ENCODE data around the gene MYD88. TPM values are rescaled to one million over a fixed set of nuclear protein-coding genes. Genes with fewer than 3 reads are reported as not detected.
A peak's percentile ranks its signal among the peaks of the same experiment; 100 is the strongest.

The MYD88 gene
- 70.2 TPM for total RNA-seq
- long read RNA-seq, transcript MYD88-203 (4 exons, 2,712 nt) = minor isoform, 9 of 246 reads
- long read RNA-seq, transcript MYD88-210 (2 exons, 3,314 nt) = minor isoform, 10 of 246 reads
- long read RNA-seq, transcript MYD88-201 (5 exons, 2,850 nt) = major isoform, 176 of 246 reads
- long read RNA-seq, partial matches to known transcripts = 6 of 246 reads
- long read RNA-seq, other reads (novel, unspliced or antisense) = 37 of 246 reads

DNA sequence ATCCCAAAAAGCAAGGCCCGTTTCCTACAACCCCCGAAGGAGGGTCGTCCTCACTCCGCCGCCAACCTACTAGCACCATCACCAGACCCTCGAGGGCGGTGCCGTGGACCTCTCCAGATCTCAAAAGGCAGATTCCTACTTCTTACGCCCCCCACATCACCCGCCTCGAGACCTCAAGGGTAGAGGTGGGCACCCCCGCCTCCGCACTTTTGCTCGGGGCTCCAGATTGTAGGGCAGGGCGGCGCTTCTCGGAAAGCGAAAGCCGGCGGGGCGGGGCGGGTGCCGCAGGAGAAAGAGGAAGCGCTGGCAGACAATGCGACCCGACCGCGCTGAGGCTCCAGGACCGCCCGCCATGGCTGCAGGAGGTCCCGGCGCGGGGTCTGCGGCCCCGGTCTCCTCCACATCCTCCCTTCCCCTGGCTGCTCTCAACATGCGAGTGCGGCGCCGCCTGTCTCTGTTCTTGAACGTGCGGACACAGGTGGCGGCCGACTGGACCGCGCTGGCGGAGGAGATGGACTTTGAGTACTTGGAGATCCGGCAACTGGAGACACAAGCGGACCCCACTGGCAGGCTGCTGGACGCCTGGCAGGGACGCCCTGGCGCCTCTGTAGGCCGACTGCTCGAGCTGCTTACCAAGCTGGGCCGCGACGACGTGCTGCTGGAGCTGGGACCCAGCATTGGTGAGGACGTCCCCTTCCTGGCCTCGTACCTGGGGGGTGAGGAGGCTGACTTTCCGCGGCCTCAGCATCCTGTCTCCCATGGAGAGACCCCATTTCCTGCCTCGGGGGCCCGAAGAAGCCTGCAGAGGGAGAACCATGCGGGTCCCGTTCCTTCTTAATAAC is at the start of gene MYD88:
Gene MYD88, plus strand, starts transcription at position 313 of the 842 bp plus-strand sequence. Its CDS starts 40 bp downstream, at position 353.
- peaks cover 28% of the 10 kb centered on the region for H3K36me3 ChIP-seq
- peak within 1 kb of the TSS; percentile 96 for H3K27ac ChIP-seq
- peak; percentile 64 for ATAC-seq
- TF ChIP-seq, protein P1, sequence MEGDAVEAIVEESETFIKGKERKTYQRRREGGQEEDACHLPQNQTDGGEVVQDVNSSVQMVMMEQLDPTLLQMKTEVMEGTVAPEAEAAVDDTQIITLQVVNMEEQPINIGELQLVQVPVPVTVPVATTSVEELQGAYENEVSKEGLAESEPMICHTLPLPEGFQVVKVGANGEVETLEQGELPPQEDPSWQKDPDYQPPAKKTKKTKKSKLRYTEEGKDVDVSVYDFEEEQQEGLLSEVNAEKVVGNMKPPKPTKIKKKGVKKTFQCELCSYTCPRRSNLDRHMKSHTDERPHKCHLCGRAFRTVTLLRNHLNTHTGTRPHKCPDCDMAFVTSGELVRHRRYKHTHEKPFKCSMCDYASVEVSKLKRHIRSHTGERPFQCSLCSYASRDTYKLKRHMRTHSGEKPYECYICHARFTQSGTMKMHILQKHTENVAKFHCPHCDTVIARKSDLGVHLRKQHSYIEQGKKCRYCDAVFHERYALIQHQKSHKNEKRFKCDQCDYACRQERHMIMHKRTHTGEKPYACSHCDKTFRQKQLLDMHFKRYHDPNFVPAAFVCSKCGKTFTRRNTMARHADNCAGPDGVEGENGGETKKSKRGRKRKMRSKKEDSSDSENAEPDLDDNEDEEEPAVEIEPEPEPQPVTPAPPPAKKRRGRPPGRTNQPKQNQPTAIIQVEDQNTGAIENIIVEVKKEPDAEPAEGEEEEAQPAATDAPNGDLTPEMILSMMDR (IDR thresholded peaks at IDR 0.05) = no peak
- peak; percentile 94 for DNase-seq
- intact Hi-C loops (cut with DNase I) = no loop called here
- H3K4me3 ChIP-seq = peak within 1 kb of the TSS; percentile 83
- peaks cover 42% of the 10 kb centered on the region for H3K4me1 ChIP-seq
- H3K27me3 ChIP-seq = no peaks in the 10 kb centered on the region
- H3K9me3 ChIP-seq = no peaks in the 10 kb centered on the region

GRCh38 chr3:38089163-38089562 is 49.3 kb upstream of the MYD88 start:
- DNase-seq (no peak), ATAC-seq (no peak)
- Histone ChIP-seq H3K9me3 (no peaks in the 10 kb centered on the region), H3K27me3 (no peaks in the 10 kb centered on the region), H3K4me3 (no peak overlapping the region), H3K4me1 (no peaks in the 10 kb centered on the region), H3K36me3 (no peaks in the 10 kb centered on the region), H3K27ac (no peak overlapping the region)
- intact Hi-C loops (cut with DNase I) = no loop called here
- TF ChIP-seq, protein P1 (IDR thresholded peaks at IDR 0.05) = no peak

DNA sequence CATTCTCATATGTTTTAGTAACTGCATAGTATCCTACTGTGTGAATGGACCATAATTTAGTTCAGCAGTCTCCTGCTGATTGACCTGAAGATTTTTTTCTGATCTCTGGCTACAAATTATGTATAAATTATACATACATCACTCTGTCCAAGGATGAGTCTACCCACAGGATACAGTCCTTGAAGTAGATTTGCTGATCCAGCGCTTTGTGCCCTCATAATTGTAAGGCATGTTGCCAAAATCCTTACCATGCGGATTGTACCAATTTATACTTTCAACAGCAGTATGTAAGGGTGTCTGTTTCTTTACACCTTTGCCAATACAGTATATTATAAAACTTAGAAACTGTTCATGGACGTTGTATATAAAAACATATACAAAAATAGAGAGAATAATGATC is 48.0 kb upstream of the MYD88 start:
- TF ChIP-seq, protein P1 (IDR thresholded peaks at IDR 0.05) = no peak
- no peak overlapping the region for H3K4me3 ChIP-seq
- H3K9me3 ChIP-seq = no peaks in the 10 kb centered on the region
- intact Hi-C loops (cut with DNase I) = no loop called here
- no peak overlapping the region for H3K27ac ChIP-seq
- ATAC-seq (no peak), DNase-seq (no peak)
- H3K27me3 ChIP-seq = no peaks in the 10 kb centered on the region
- H3K4me1 ChIP-seq = no peaks in the 10 kb centered on the region
- no peaks in the 10 kb centered on the region for H3K36me3 ChIP-seq

- H3K27me3 ChIP-seq = no peaks in the 10 kb centered on the region
- H3K27ac ChIP-seq = no peak overlapping the region
- H3K4me3 ChIP-seq = no peak overlapping the region
- intact Hi-C loops (cut with DNase I) = no loop called here
- no peaks in the 10 kb centered on the region for H3K36me3 ChIP-seq
- H3K9me3 ChIP-seq = no peaks in the 10 kb centered on the region
- no peak for DNase-seq
- ATAC-seq = no peak
- no peaks in the 10 kb centered on the region for H3K4me1 ChIP-seq
- TF ChIP-seq, protein P1 (IDR thresholded peaks at IDR 0.05) = no peak
These were observed 43.5 kb upstream of the MYD88 start for GRCh38 chr3:38094999-38095398.

DNA sequence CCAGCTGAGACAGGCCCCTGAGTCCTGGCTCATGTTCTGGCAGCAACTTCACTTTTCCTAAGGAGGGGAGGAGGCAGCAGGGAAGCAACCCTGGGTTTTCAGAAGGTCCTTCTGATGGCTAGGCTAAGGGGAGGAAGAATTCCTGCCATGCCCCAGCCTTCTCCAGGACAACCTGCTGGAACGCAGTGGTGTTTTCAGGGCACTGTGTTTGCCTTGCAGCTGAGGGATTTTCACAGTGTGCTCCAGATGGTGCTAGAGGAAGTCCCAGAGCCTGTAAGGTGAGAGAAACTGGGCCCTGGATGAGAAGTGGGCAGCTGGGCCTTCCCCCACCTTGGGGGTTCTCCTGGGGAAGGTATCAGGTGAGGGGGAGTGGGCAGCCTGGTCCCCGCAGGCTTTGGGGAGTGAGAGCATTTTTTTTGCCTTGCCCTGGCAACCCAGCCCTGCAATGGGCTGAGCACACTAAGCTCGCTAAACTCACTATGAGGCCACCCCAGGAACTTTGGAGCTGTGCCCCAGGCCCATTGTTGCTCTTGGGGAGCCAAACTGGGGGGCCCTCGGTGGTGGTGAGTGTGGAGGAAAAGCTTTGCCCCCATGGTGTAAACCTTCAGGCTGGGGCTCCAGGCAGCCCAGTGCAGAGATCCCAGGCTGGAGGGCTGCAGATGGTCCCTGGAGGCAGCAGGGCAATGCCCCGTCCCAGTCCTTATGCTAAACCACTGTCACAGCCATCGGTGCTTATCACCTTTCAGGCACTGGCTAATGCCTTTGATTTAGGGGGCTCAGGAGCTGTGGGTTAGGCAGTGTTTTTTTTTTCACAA is 42.6 kb upstream of the MYD88 start:
- peak; percentile 52 for DNase-seq
- no peaks in the 10 kb centered on the region for H3K9me3 ChIP-seq
- peak; percentile 64 for ATAC-seq
- H3K27me3 ChIP-seq = no peaks in the 10 kb centered on the region
- no peak overlapping the region for H3K4me3 ChIP-seq
- H3K36me3 ChIP-seq = no peaks in the 10 kb centered on the region
- no peak overlapping the region for H3K27ac ChIP-seq
- H3K4me1 ChIP-seq = no peaks in the 10 kb centered on the region
- intact Hi-C loops (cut with DNase I) = no loop called here
- TF ChIP-seq, protein P1 (IDR thresholded peaks at IDR 0.05) = no peak

All from upper lobe of right lung (tissue), 1 donor.